ENCODE results near the gene GFY.

GRCh38 chr19:49390131-49390928 lies 34.9 kb upstream of the GFY start:
- no peak for TF ChIP-seq CTCF (tag by site-specific recombination; IDR thresholded peaks at IDR 0.05)
- no peak for TF ChIP-seq SALL2 (tag by site-specific recombination; IDR thresholded peaks at IDR 0.05; ENCODE audit: borderline replicate concordance)
- no peak for TF ChIP-seq REST (tag by site-specific recombination; IDR thresholded peaks at IDR 0.05)
- TF ChIP-seq ZFP41 (tag by site-specific recombination; IDR thresholded peaks at IDR 0.05; ENCODE audit: borderline replicate concordance): no peak
- no peak for TF ChIP-seq ZNF776 (tag by site-specific recombination; IDR thresholded peaks at IDR 0.05; ENCODE audit: borderline replicate concordance)
- TF ChIP-seq AEBP2 (tag by site-specific recombination; IDR thresholded peaks at IDR 0.05; ENCODE audit: borderline replicate concordance): no peak
- no peak for TF ChIP-seq ZNF621 (tag by site-specific recombination; IDR thresholded peaks at IDR 0.05)
- TF ChIP-seq SP2 (tag by site-specific recombination; IDR thresholded peaks at IDR 0.05): no peak
- TF ChIP-seq ZNF704 (tag by site-specific recombination; IDR thresholded peaks at IDR 0.05): no peak
- no peak for TF ChIP-seq SETDB1 (IDR thresholded peaks at IDR 0.05; ENCODE audit: insufficient read length, low read length)
